Measurements from ENCODE around the gene HS6ST3.

Gene HS6ST3

GRCh38 chr13:96342286-96342685 lies 252.4 kb downstream of the HS6ST3 start:
- DNase-seq (ENCODE audit: low read depth), result no peak
- H3K4me3 ChIP-seq (ENCODE audit: low read depth, low read length), result no peak overlapping the region
- no peak for TF ChIP-seq CTCF (IDR thresholded peaks at IDR 0.05; ENCODE audit: control insufficient read depth, extremely low read depth, insufficient read depth)

GRCh38 chr13:96342852-96343465 lies 253.1 kb downstream of the HS6ST3 start:
- TF ChIP-seq CTCF (IDR thresholded peaks at IDR 0.05; ENCODE audit: control insufficient read depth, extremely low read depth, insufficient read depth), result no peak
- H3K4me3 ChIP-seq (ENCODE audit: low read depth, low read length), result no peak overlapping the region
- no peak for DNase-seq (ENCODE audit: low read depth)

GRCh38 chr13:96346921-96347320 lies 257.0 kb downstream of the HS6ST3 start:
- DNase-seq (ENCODE audit: low read depth), result no peak
- H3K4me3 ChIP-seq (ENCODE audit: low read depth, low read length), result no peak overlapping the region
- TF ChIP-seq CTCF (IDR thresholded peaks at IDR 0.05; ENCODE audit: control insufficient read depth, extremely low read depth, insufficient read depth), result no peak

DNA sequence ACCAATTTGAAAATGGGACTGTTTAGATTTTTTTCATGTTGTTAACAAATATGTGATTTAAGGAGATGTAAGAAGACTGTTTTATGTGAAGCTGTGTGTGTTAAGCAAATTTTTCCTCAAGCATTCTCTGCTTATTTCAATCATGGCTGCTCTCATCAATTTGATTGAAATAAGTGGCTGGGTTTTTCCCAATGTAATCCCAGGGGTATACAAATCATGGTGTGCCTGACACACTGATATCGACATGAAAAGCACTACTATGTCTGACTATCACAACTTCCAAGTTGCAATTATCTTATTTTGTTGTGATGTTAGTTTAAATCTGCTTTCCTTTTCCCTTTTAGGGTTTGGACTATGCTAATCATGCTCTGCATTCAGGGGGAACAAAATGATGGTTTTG lies 283.7 kb downstream of the HS6ST3 start:
- no peak overlapping the region for H3K4me3 ChIP-seq (ENCODE audit: low read depth, low read length)
- no peak for TF ChIP-seq CTCF (IDR thresholded peaks at IDR 0.05; ENCODE audit: control insufficient read depth, extremely low read depth, insufficient read depth)
- DNase-seq (ENCODE audit: low read depth), result no peak

GRCh38 chr13:96377835-96378234 lies 287.9 kb downstream of the HS6ST3 start:
- H3K4me3 ChIP-seq (ENCODE audit: low read depth, low read length), result no peak overlapping the region
- DNase-seq (ENCODE audit: low read depth), result no peak
- TF ChIP-seq CTCF (IDR thresholded peaks at IDR 0.05; ENCODE audit: control insufficient read depth, extremely low read depth, insufficient read depth), result no peak

GRCh38 chr13:96379967-96380366 lies 290.1 kb downstream of the HS6ST3 start:
- no peak overlapping the region for H3K4me3 ChIP-seq (ENCODE audit: low read depth, low read length)
- no peak for DNase-seq (ENCODE audit: low read depth)
- no peak for TF ChIP-seq CTCF (IDR thresholded peaks at IDR 0.05; ENCODE audit: control insufficient read depth, extremely low read depth, insufficient read depth)

DNA sequence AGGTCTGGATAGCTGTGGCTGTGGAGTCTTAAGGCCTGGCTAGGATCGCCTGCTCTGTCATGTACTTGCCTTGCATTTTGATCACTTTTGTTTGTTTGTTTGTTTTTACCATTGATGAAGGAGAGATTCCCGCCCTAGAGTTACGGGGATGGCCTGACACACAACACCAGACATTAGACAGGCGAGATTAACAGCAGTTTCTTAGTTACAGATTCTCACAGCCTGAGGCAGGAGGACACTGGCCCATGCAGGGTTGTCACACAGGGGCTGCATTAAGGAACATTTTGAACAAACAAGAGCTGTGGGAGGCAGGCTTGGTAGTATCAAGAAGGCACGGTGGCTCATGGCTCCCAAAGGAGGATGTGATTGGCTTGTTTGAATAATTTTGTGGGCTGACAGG lies 291.8 kb downstream of the HS6ST3 start:
- no peak overlapping the region for H3K4me3 ChIP-seq (ENCODE audit: low read depth, low read length)
- no peak for DNase-seq (ENCODE audit: low read depth)
- TF ChIP-seq CTCF (IDR thresholded peaks at IDR 0.05; ENCODE audit: control insufficient read depth, extremely low read depth, insufficient read depth), result no peak
